Spleen (tissue), 11 donors: ENCODE measurements around the gene SLC35F6. TPM values are rescaled to one million over a fixed set of nuclear protein-coding genes. Genes with fewer than 3 reads are reported as not detected.

ENCODE experiments used
- DNase-seq: peaks from one replicate; pipeline ENCODE4 v3.0.0-alpha.2; 2020
- H3K27ac ChIP-seq, 8 donors: fragments of 200-600 bp; sonication (generic) in 7 of 8; 1 replicate in 4 of 8; 2 replicates in 4 of 8; pipeline versions ENCODE4 v1.5.0 to v1.8.0; 2016 to 2021; ENCODE audit warnings: inconsistent platforms in 4 of 8, mild to moderate bottlenecking in 4 of 8, moderate library complexity in 1 of 8
- H3K27me3 ChIP-seq, 7 donors: fragments of 200-600 bp; sonication (generic) in 6 of 7; replicated peaks in 1 of 7; 1 replicate in 4 of 7; 2 replicates in 3 of 7; pipeline versions ENCODE4 v1.5.0 to v1.8.0; 2016 to 2021; ENCODE audit warnings: inconsistent platforms in 3 of 7, mild to moderate bottlenecking in 1 of 7
- H3K36me3 ChIP-seq, 6 donors: fragments of 200-600 bp; sonication (generic) in 5 of 6; 1 replicate in 4 of 6; 2 replicates in 2 of 6; pipeline versions ENCODE4 v1.5.0 to v1.8.0; 2016 to 2021; ENCODE audit warnings: inconsistent platforms in 2 of 6
- H3K4me1 ChIP-seq, 6 donors: fragments of 200-600 bp; sonication (generic) in 5 of 6; 1 replicate in 3 of 6; 2 replicates in 3 of 6; pipeline versions ENCODE4 v1.5.0 to v1.8.0; 2016 to 2021; ENCODE audit warnings: inconsistent platforms in 3 of 6
- H3K4me3 ChIP-seq, 8 donors: fragments of 200-600 bp; sonication (generic) in 7 of 8; 1 replicate in 4 of 8; 2 replicates in 4 of 8; pipeline versions ENCODE4 v1.5.0 to v1.8.0; 2016 to 2021; ENCODE audit warnings: inconsistent platforms in 4 of 8, mild to moderate bottlenecking in 4 of 8, moderate library complexity in 2 of 8
- H3K9me3 ChIP-seq, 8 donors: fragments of 200-600 bp; sonication (generic) in 7 of 8; 1 replicate in 4 of 8; 2 replicates in 4 of 8; pipeline versions ENCODE4 v1.5.0 to v1.8.0; 2016 to 2021; ENCODE audit warnings: inconsistent platforms in 4 of 8
- CTCF ChIP-seq, 11 experiments: fragments of 200-600 bp in 7 of 11; fragments of 450-650 bp in 4 of 11; sonication (generic) in 4 of 11; IDR thresholded peaks in 8 of 11; conservative IDR thresholded peaks in 3 of 11; 1 replicate in 7 of 11; 2 replicates in 4 of 11; pipeline versions ENCODE4 v1.4.0 to v1.8.0; 2016 to 2021; ENCODE audit warnings: antibody characterized with exemption in 11 of 11, inconsistent platforms in 4 of 11, mild to moderate bottlenecking in 1 of 11
- POLR2A ChIP-seq, 3 donors: fragments of 450-650 bp; IDR thresholded peaks; one replicate each; pipeline ENCODE4 v1.5.1; 2017; ENCODE audit warnings: antibody characterized with exemption in 3 of 3, mild to moderate bottlenecking in 1 of 3
- POLR2AphosphoS5 ChIP-seq, 3 donors: sonication (generic); formaldehyde crosslinking; IDR thresholded peaks; one replicate each; pipeline ENCODE4 v1.5.1; 2017; ENCODE audit warnings: antibody characterized with exemption in 3 of 3
- WGBS, 5 donors: extraction: QIAGEN DNeasy Blood & Tissue Kit in 3 of 5; methylation state at CpG; one replicate each; pipeline versions ENCODE4 v1.1.5 to v1.1.7; 2013 to 2018; 5-methylcytosine and 5-hydroxymethylcytosine counted together
- intact Hi-C: fragments of 100-400 bp; cut with DNase I; formaldehyde crosslinking; loops from one replicate; pipeline ENCODE4 v1.15.0; 2023; ENCODE audit warnings: low total_unique reads
- polyA plus RNA-seq, 3 donors: library from polyadenylated mRNA; stranded (reverse); fragments of 200-250 nt; gene quantifications; one replicate each; pipeline ENCODE4 v1.2.1, GENCODE V29; 2013
- total RNA-seq, 7 donors: library from RNA; depleted of rRNA in 3 of 7; stranded (reverse); fragments of >200 nt in 3 of 7; fragmentation: NEBNext Ultra II Directional in 4 of 7; extraction: Animal tissue kit (Norgen Biotek cat#: 25700) in 4 of 7; gene quantifications; one replicate each; pipeline versions ENCODE4 v1.1.0 to v1.2.1, GENCODE V29; 2016 to 2021
- donor health status: healthy with polysubstance abuse.
- donor health status: DM: no; HTN: no; CAD: no; lungs with moderate emphysema.
- donor health status: DM: no; HTN: no; CAD: no.
- donor health status: Bipolar disorder and iron deficiency.
- donor health status: healthy.
- donor health status: DM: no; HTN: no; CAD: no.
- donor health status: DM: yes; HTN: yes; CAD: no.

SLC35F6 gene
- total and polyA plus RNA-seq, 10 donors: 5.3 to 50.2 (median 30.1) TPM

GRCh38 chr2:26731714-26732113 is 32.4 kb upstream of the SLC35F6 start:
- peaks cover 0 to 19% (median 4%) of the 10 kb centered on the region in 7 donors for H3K27me3 ChIP-seq
- H3K27ac ChIP-seq: no peak overlapping the region
- peak; percentile 43 for DNase-seq
- no peaks in the 10 kb centered on the region for H3K36me3 ChIP-seq
- H3K4me1 ChIP-seq: peaks cover 0 to 22% (median 9%) of the 10 kb centered on the region in 6 donors
- no peaks in the 10 kb centered on the region for H3K9me3 ChIP-seq
- WGBS, 5 donors: 77 to 91% (median 87%) methylated on average over 4 of the region's 4 CpGs
- intact Hi-C loops: no loop called here
- no peak overlapping the region for H3K4me3 ChIP-seq
- TF ChIP-seq CTCF (IDR thresholded peaks at IDR 0.05 in 8 of 11, conservative IDR thresholded peaks at IDR 0.05 in 3 of 11) (no peak), POLR2A (IDR thresholded peaks at IDR 0.05) (no peak), POLR2AphosphoS5 (IDR thresholded peaks at IDR 0.05) (no peak)

GRCh38 chr2:26732446-26732845 is 31.6 kb upstream of the SLC35F6 start:
- Histone ChIP-seq H3K27ac (no peak overlapping the region), H3K36me3 (no peaks in the 10 kb centered on the region), H3K9me3 (no peaks in the 10 kb centered on the region), H3K4me3 (no peak overlapping the region), H3K4me1 (peaks cover 0 to 22% (median 9%) of the 10 kb centered on the region in 6 donors), H3K27me3 (peaks cover 0 to 17% (median 4%) of the 10 kb centered on the region in 7 donors)
- intact Hi-C loops: no loop called here
- peak; percentile 17 for DNase-seq
- TF ChIP-seq POLR2AphosphoS5 (IDR thresholded peaks at IDR 0.05) (no peak), CTCF (IDR thresholded peaks at IDR 0.05 in 8 of 11, conservative IDR thresholded peaks at IDR 0.05 in 3 of 11) (no peak), POLR2A (IDR thresholded peaks at IDR 0.05) (no peak)
- WGBS, 5 donors: 93 to 98% (median 96%) methylated on average over 3 of the region's 3 CpGs

- H3K27ac ChIP-seq: no peak overlapping the region
- peaks cover 0 to 10% (median 1%) of the 10 kb centered on the region in 7 donors for H3K27me3 ChIP-seq
- TF ChIP-seq POLR2AphosphoS5 (IDR thresholded peaks at IDR 0.05) (no peak), CTCF (IDR thresholded peaks at IDR 0.05 in 8 of 11, conservative IDR thresholded peaks at IDR 0.05 in 3 of 11) (no peak), POLR2A (IDR thresholded peaks at IDR 0.05) (no peak)
- no peak overlapping the region for H3K4me3 ChIP-seq
- WGBS, 5 donors: 89 to 94% (median 92%) methylated on average over 9 of the region's 9 CpGs
- no peaks in the 10 kb centered on the region for H3K9me3 ChIP-seq
- peaks cover 0 to 16% (median 7%) of the 10 kb centered on the region in 6 donors for H3K4me1 ChIP-seq
- H3K36me3 ChIP-seq: no peaks in the 10 kb centered on the region
- DNase-seq: peak; percentile 31
- intact Hi-C loops: no loop called here
Observed at GRCh38 chr2:26733413-26733812, 30.7 kb upstream of the SLC35F6 start.

- peak overlapping the region in 2 of 8 donors; percentile 34 to 38 for H3K27ac ChIP-seq
- H3K4me1 ChIP-seq: peaks cover 0 to 15% (median 6%) of the 10 kb centered on the region in 6 donors
- no peaks in the 10 kb centered on the region for H3K9me3 ChIP-seq
- H3K27me3 ChIP-seq: peaks cover 0 to 6% (median 0%) of the 10 kb centered on the region in 7 donors
- WGBS, 5 donors: 25 to 64% (median 54%) methylated on average over 3 to 5 of the region's 5 CpGs
- H3K36me3 ChIP-seq: no peaks in the 10 kb centered on the region
- TF ChIP-seq POLR2A (IDR thresholded peaks at IDR 0.05) (no peak), POLR2AphosphoS5 (IDR thresholded peaks at IDR 0.05) (no peak), CTCF (IDR thresholded peaks at IDR 0.05 in 8 of 11, conservative IDR thresholded peaks at IDR 0.05 in 3 of 11) (no peak)
- intact Hi-C loops: no loop called here
- no peak overlapping the region for H3K4me3 ChIP-seq
- DNase-seq: peak; percentile 50
Observed at GRCh38 chr2:26735097-26735496, 29.0 kb upstream of the SLC35F6 start.
